GM23248 (cell line): ENCODE measurements around the gene STAMBPL1.

Experiments used
- EZH2 ChIP-seq: fragments of 200-600 bp; sonication (generic); IDR thresholded peaks from 2 replicates; pipeline ENCODE4 v1.6.1; 2018; ENCODE audit warnings: antibody characterized with exemption, mild to moderate bottlenecking; ENCODE audit not compliant: insufficient read depth, poor library complexity, severe bottlenecking
- EZH2phosphoT487 ChIP-seq: fragments of 200-600 bp; sonication (generic); IDR thresholded peaks from 2 replicates; pipeline ENCODE4 v1.6.1; 2018; ENCODE audit warnings: antibody characterized with exemption, moderate library complexity, mild to moderate bottlenecking, low read depth; ENCODE audit not compliant: insufficient read depth

- TF ChIP-seq EZH2phosphoT487: no peak
- TF ChIP-seq EZH2: no peak
Measured at GRCh38 chr10:88899886-88900285, 19.8 kb downstream of the STAMBPL1 start.
